GM20000 (cell line): ENCODE results near the gene IGFBP5.

Experiments
- DNase-seq: peaks from one replicate; pipeline ENCODE4 v3.0.0; 2012; ENCODE audit warnings: low spot score
- TF ChIP-seq, protein P1 (sequence below): IDR thresholded peaks from 2 replicates; pipeline ENCODE4 v1.5.1; 2012; ENCODE audit warnings: mild to moderate bottlenecking, control low read depth; ENCODE audit errors: extremely low read depth, missing control alignments

Gene IGFBP5

DNA sequence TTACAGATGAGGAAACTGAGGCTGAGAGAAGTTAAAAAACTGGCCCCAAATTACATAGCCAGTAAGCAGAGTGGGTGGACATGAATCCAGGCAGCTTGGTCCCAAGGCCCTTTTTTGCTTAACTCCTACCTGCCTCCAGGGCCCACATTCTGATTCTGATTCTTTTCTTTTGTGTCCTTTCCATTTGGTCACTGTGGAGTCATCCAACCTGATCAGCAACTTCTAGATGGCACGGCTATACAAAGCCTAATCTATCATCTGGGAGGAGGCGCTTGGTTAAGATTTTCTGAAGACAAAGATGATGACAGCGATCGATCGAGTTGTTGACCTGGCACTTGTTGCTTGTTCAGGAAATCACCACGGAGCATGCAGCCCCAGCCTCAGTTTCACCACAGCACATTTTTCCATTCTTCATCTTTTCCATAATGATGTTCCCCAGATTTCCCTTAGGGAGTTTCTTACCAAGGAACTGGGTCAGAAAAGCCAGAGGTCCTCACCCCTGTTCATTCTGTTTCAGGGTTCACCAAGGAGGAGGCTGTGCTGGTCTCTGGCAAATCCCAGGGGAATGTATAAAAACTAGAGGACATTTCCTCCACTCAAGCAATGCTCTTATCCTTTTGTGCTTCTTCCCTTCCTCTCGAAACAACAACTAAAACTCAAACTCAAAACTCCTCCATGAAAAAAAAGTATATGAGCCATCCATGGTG is 69.0 kb downstream of the IGFBP5 start:
- TF ChIP-seq, protein P1, sequence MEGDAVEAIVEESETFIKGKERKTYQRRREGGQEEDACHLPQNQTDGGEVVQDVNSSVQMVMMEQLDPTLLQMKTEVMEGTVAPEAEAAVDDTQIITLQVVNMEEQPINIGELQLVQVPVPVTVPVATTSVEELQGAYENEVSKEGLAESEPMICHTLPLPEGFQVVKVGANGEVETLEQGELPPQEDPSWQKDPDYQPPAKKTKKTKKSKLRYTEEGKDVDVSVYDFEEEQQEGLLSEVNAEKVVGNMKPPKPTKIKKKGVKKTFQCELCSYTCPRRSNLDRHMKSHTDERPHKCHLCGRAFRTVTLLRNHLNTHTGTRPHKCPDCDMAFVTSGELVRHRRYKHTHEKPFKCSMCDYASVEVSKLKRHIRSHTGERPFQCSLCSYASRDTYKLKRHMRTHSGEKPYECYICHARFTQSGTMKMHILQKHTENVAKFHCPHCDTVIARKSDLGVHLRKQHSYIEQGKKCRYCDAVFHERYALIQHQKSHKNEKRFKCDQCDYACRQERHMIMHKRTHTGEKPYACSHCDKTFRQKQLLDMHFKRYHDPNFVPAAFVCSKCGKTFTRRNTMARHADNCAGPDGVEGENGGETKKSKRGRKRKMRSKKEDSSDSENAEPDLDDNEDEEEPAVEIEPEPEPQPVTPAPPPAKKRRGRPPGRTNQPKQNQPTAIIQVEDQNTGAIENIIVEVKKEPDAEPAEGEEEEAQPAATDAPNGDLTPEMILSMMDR, result no peak
- DNase-seq, result no peak

DNA sequence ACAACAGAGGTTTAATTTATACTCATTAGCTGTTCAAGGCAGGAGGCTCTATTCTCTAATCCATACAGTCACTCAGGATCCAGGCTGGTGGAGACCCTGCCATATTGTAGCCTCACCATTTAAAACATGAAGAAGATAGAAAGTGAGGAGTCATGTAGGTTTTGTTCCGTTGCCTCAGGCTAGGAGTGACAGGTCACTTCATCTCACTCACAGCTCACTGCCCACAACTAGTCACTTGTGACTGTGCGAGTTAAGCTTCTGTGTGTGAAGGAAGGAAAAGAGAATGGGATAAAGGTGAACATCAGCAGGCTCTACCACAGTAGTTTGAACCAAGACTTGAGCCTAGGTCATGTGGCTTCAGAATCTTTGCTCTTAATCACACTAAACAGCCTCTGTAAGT is 71.1 kb downstream of the IGFBP5 start:
- no peak for DNase-seq
- TF ChIP-seq, protein P1, result no peak

DNA sequence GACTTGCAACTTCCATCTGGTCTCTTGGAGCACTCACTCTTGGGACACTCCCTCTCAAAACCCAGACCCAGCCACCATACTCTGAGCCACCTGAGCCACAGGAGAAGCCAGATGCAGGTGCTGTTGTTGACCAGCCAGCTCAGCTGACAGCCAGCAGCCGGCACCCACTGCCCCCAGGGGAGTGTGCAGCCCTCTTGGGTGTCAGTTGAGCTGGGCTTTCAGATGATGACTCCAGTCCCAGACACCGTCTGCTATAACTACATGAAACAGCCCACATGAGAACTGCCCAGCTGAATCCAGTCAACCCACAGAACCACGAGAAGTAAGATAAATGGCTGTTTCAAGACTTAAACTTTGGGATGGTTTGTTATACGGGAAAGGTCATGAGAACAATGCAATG is 72.8 kb downstream of the IGFBP5 start:
- no peak for DNase-seq
- TF ChIP-seq, protein P1, result no peak
